Activated B cell treated with CpG ODN at 0.5 μM for 24 hours (primary cell): ENCODE measurements around the gene OLFM3. TPM values are rescaled to one million over a fixed set of nuclear protein-coding genes. Genes with fewer than 3 reads are reported as not detected.

Experiments used
- ATAC-seq: fragments of 200-7000 bp; cut with Tn5 transposase; one replicate; pipeline ENCODE4 v1.10.0; 2021; ENCODE audit warnings: low read depth, mild to moderate bottlenecking, moderate library complexity
- CTCF ChIA-PET: fragments of 350-600 bp; sonication (Branson Sonifier 250); formaldehyde crosslinking; loops from one replicate; lab custom pipeline; 2021; ENCODE audit warnings: antibody characterized with exemption; lab: Charles Lee
- POLR2A ChIA-PET: fragments of 350-600 bp; sonication (Branson Sonifier 250); formaldehyde crosslinking; loops from one replicate; lab custom pipeline; 2021; ENCODE audit warnings: antibody characterized with exemption; lab: Charles Lee
- DNase-seq: peaks from one replicate; pipeline ENCODE4 v3.0.0; 2022
- H3K27ac Mint-ChIP-seq: one replicate; pipeline ENCODE4 v1.8.0; 2020; ENCODE audit warnings: mixed read lengths
- H3K27me3 Mint-ChIP-seq: one replicate; pipeline ENCODE4 v1.8.0; 2021; ENCODE audit warnings: mixed read lengths
- H3K36me3 Mint-ChIP-seq: one replicate; pipeline ENCODE4 v1.8.0; 2021; ENCODE audit warnings: low read depth, mixed read lengths
- H3K4me1 Mint-ChIP-seq: one replicate; pipeline ENCODE4 v1.8.0; 2021; ENCODE audit warnings: mixed read lengths
- H3K4me3 Mint-ChIP-seq: one replicate; pipeline ENCODE4 v1.8.0; 2020; ENCODE audit warnings: mild to moderate bottlenecking, mixed read lengths
- H3K9me3 Mint-ChIP-seq: one replicate; pipeline ENCODE4 v1.8.0; 2020; ENCODE audit warnings: mixed read lengths
- CTCF ChIP-seq: fragments of 200-600 bp; IDR thresholded peaks from one replicate; pipeline ENCODE4 v1.8.0; 2022; ENCODE audit warnings: antibody characterized with exemption, mild to moderate bottlenecking
- intact Hi-C: fragments of 100-400 bp; cut with micrococcal nuclease; formaldehyde crosslinking; loops from one replicate; pipeline ENCODE4 v1.15.1; 2024
- total RNA-seq: library from RNA; stranded (reverse); gene quantifications from 2 replicates; pipeline ENCODE4 v1.2.3, GENCODE V29; 2022

Gene OLFM3
- total RNA-seq, 1 donor from 2014 or later, result not detected

DNA sequence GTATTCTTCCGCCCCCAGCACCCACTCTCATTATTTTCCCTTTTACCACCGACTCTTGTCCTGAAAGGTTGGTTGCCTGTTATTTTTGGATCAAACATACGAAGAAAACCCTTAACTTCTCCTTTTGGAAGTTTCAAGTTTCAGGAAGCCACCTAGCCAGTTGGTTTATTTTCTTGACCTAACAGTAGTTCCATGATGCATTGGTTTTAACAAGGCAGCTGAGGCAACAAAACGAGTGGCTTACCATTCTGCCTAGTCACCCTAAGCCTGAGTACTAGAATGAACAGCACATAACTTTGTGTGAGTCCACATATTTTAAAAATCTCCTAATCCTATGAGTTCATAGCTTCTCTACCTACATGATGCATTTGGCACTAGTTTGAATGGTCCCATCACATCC is 28.9 kb downstream of the OLFM3 start:
- no peak for TF ChIP-seq CTCF
- Mint-ChIP-seq H3K27ac (no peak overlapping the region), H3K4me3 (no peak overlapping the region), H3K27me3 (no peaks in the 10 kb centered on the region), H3K36me3 (no peaks in the 10 kb centered on the region), H3K9me3 (no peaks in the 10 kb centered on the region), H3K4me1 (no peaks in the 10 kb centered on the region)
- ChIA-PET POLR2A (no interaction called here), CTCF (no interaction called here)
- DNase-seq (no peak), ATAC-seq (no peak)
- intact Hi-C loops, result no loop called here

GRCh38 chr1:101965341-101965740 is 31.4 kb downstream of the OLFM3 start:
- no peaks in the 10 kb centered on the region for H3K36me3 Mint-ChIP-seq
- H3K27ac Mint-ChIP-seq, result no peak overlapping the region
- H3K27me3 Mint-ChIP-seq, result no peaks in the 10 kb centered on the region
- H3K4me1 Mint-ChIP-seq, result no peaks in the 10 kb centered on the region
- no peak overlapping the region for H3K4me3 Mint-ChIP-seq
- no peaks in the 10 kb centered on the region for H3K9me3 Mint-ChIP-seq
- ChIA-PET POLR2A (no interaction called here), CTCF (no interaction called here)
- no peak for ATAC-seq
- intact Hi-C loops, result no loop called here
- no peak for DNase-seq
- no peak for TF ChIP-seq CTCF

GRCh38 chr1:101964708-101965107 is 32.0 kb downstream of the OLFM3 start:
- no peak overlapping the region for H3K4me3 Mint-ChIP-seq
- intact Hi-C loops, result no loop called here
- ChIA-PET CTCF (no interaction called here), POLR2A (no interaction called here)
- no peaks in the 10 kb centered on the region for H3K27me3 Mint-ChIP-seq
- no peak overlapping the region for H3K27ac Mint-ChIP-seq
- no peak for ATAC-seq
- no peaks in the 10 kb centered on the region for H3K9me3 Mint-ChIP-seq
- H3K4me1 Mint-ChIP-seq, result no peaks in the 10 kb centered on the region
- no peak for TF ChIP-seq CTCF
- no peak for DNase-seq
- no peaks in the 10 kb centered on the region for H3K36me3 Mint-ChIP-seq

GRCh38 chr1:101960142-101960541 is 36.6 kb downstream of the OLFM3 start:
- intact Hi-C loops, result no loop called here
- CTCF ChIA-PET, result no interaction called here
- Mint-ChIP-seq H3K4me1 (no peaks in the 10 kb centered on the region), H3K27me3 (no peaks in the 10 kb centered on the region), H3K9me3 (no peaks in the 10 kb centered on the region), H3K4me3 (no peak overlapping the region), H3K27ac (no peak overlapping the region), H3K36me3 (no peaks in the 10 kb centered on the region)
- ATAC-seq, result no peak
- no peak for TF ChIP-seq CTCF
- POLR2A ChIA-PET, result no interaction called here
- no peak for DNase-seq

- no peak for ATAC-seq
- intact Hi-C loops, result no loop called here
- no peak for TF ChIP-seq CTCF
- no peak for DNase-seq
- H3K27ac Mint-ChIP-seq, result no peak overlapping the region
- ChIA-PET POLR2A (no interaction called here), CTCF (no interaction called here)
- H3K4me1 Mint-ChIP-seq, result no peaks in the 10 kb centered on the region
- no peak overlapping the region for H3K4me3 Mint-ChIP-seq
- H3K9me3 Mint-ChIP-seq, result no peaks in the 10 kb centered on the region
- no peaks in the 10 kb centered on the region for H3K36me3 Mint-ChIP-seq
- no peaks in the 10 kb centered on the region for H3K27me3 Mint-ChIP-seq
Observed at GRCh38 chr1:101959456-101959855, 37.3 kb downstream of the OLFM3 start.
